ENCODE data around the gene HLTF.

HLTF gene

GRCh38 chr3:149115114-149115513 lies 28.8 kb upstream of the HLTF start:
- no peaks in the 10 kb centered on the region for H4K20me1 ChIP-seq (ENCODE audit: insufficient read depth, low read length)
- H3K9me3 ChIP-seq (replicated peaks; ENCODE audit: insufficient read depth, low read length), result no peaks in the 10 kb centered on the region
- no peak overlapping the region for H3K9ac ChIP-seq (ENCODE audit: low read length)
- no peak overlapping the region for H3K27ac ChIP-seq (ENCODE audit: low read length)
- no peaks in the 10 kb centered on the region for H3K27me3 ChIP-seq (replicated peaks; ENCODE audit: insufficient read depth, low read length)
- H3K79me2 ChIP-seq (ENCODE audit: low read length), result no peaks in the 10 kb centered on the region
- H3K4me3 ChIP-seq (ENCODE audit: low read length), result no peak overlapping the region
- no peak overlapping the region for H2AFZ ChIP-seq (ENCODE audit: low read length)
- DNase-seq, result no peak
- no peaks in the 10 kb centered on the region for H3K36me3 ChIP-seq (replicated peaks; ENCODE audit: insufficient read depth, low read length)
- H3K4me1 ChIP-seq (ENCODE audit: low read length), result 0 out of 2 replicates have a peak, but pooled peaks cover 5% of the 10 kb centered on the region
- H3K9me2 ChIP-seq (replicated peaks; ENCODE audit: insufficient read depth, low read length), result no peaks in the 10 kb centered on the region
- no peaks in the 10 kb centered on the region for H3F3A ChIP-seq (ENCODE audit: insufficient read depth, low read length)
- H3K4me2 ChIP-seq (ENCODE audit: low read depth, low read length), result no peak overlapping the region
- TF ChIP-seq EZH2 (optimal IDR thresholded peaks at IDR 0.05; ENCODE audit: low read depth, low read length), result no peak
- TF ChIP-seq, protein P1, sequence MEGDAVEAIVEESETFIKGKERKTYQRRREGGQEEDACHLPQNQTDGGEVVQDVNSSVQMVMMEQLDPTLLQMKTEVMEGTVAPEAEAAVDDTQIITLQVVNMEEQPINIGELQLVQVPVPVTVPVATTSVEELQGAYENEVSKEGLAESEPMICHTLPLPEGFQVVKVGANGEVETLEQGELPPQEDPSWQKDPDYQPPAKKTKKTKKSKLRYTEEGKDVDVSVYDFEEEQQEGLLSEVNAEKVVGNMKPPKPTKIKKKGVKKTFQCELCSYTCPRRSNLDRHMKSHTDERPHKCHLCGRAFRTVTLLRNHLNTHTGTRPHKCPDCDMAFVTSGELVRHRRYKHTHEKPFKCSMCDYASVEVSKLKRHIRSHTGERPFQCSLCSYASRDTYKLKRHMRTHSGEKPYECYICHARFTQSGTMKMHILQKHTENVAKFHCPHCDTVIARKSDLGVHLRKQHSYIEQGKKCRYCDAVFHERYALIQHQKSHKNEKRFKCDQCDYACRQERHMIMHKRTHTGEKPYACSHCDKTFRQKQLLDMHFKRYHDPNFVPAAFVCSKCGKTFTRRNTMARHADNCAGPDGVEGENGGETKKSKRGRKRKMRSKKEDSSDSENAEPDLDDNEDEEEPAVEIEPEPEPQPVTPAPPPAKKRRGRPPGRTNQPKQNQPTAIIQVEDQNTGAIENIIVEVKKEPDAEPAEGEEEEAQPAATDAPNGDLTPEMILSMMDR (IDR thresholded peaks at IDR 0.05; ENCODE audit: low read length), result no peak
- TF ChIP-seq EZH2phosphoT487 (IDR thresholded peaks at IDR 0.05; ENCODE audit: low read length), result no peak

DNA sequence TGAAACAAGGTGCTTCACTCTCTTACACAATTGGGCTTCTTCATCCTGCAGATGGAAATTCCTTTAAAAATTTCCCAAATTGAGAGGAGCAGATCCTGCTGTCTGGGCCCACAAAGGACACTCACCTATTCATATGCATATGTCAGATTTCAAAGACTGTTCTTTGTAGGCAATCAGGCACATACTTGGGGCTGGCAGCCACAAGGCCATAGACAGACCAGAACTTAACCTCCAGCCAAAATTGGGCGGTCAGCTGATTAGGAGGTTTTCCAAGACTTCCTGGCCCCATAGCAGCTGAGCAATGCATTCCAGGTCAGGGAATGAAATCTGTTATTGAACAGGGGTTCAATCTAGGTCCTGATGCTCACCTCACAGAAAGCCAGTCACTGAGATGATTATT lies 28.1 kb upstream of the HLTF start:
- 0 out of 2 replicates have a peak, but pooled peaks cover 5% of the 10 kb centered on the region for H3K4me1 ChIP-seq (ENCODE audit: low read length)
- H3K9me2 ChIP-seq (replicated peaks; ENCODE audit: insufficient read depth, low read length), result no peaks in the 10 kb centered on the region
- H3K4me2 ChIP-seq (ENCODE audit: low read depth, low read length), result no peak overlapping the region
- TF ChIP-seq EZH2 (optimal IDR thresholded peaks at IDR 0.05; ENCODE audit: low read depth, low read length), result no peak
- no peak for TF ChIP-seq EZH2phosphoT487 (IDR thresholded peaks at IDR 0.05; ENCODE audit: low read length)
- TF ChIP-seq, protein P1 (IDR thresholded peaks at IDR 0.05; ENCODE audit: low read length), result no peak
- H3K27ac ChIP-seq (ENCODE audit: low read length), result no peak overlapping the region
- H4K20me1 ChIP-seq (ENCODE audit: insufficient read depth, low read length), result no peaks in the 10 kb centered on the region
- no peaks in the 10 kb centered on the region for H3K36me3 ChIP-seq (replicated peaks; ENCODE audit: insufficient read depth, low read length)
- no peak overlapping the region for H3K9ac ChIP-seq (ENCODE audit: low read length)
- DNase-seq, result no peak
- no peaks in the 10 kb centered on the region for H3K79me2 ChIP-seq (ENCODE audit: low read length)
- no peak overlapping the region for H3K4me3 ChIP-seq (ENCODE audit: low read length)
- H3F3A ChIP-seq (ENCODE audit: insufficient read depth, low read length), result no peaks in the 10 kb centered on the region
- H3K9me3 ChIP-seq (replicated peaks; ENCODE audit: insufficient read depth, low read length), result no peaks in the 10 kb centered on the region
- no peaks in the 10 kb centered on the region for H3K27me3 ChIP-seq (replicated peaks; ENCODE audit: insufficient read depth, low read length)
- H2AFZ ChIP-seq (ENCODE audit: low read length), result no peak overlapping the region

- Histone ChIP-seq H3K9me2 (replicated peaks; ENCODE audit: insufficient read depth, low read length) (no peaks in the 10 kb centered on the region), H3K9me3 (replicated peaks; ENCODE audit: insufficient read depth, low read length) (no peaks in the 10 kb centered on the region), H4K20me1 (ENCODE audit: insufficient read depth, low read length) (no peaks in the 10 kb centered on the region), H3F3A (ENCODE audit: insufficient read depth, low read length) (no peaks in the 10 kb centered on the region), H3K27ac (ENCODE audit: low read length) (no peak overlapping the region), H2AFZ (ENCODE audit: low read length) (no peak overlapping the region), H3K79me2 (ENCODE audit: low read length) (no peaks in the 10 kb centered on the region), H3K4me2 (ENCODE audit: low read depth, low read length) (no peak overlapping the region), H3K36me3 (replicated peaks; ENCODE audit: insufficient read depth, low read length) (no peaks in the 10 kb centered on the region), H3K9ac (ENCODE audit: low read length) (no peak overlapping the region), H3K27me3 (replicated peaks; ENCODE audit: insufficient read depth, low read length) (no peaks in the 10 kb centered on the region), H3K4me1 (ENCODE audit: low read length) (no peaks in the 10 kb centered on the region), H3K4me3 (ENCODE audit: low read length) (no peak overlapping the region)
- no peak for DNase-seq
- no peak for TF ChIP-seq EZH2phosphoT487 (IDR thresholded peaks at IDR 0.05; ENCODE audit: low read length)
- no peak for TF ChIP-seq EZH2 (optimal IDR thresholded peaks at IDR 0.05; ENCODE audit: low read depth, low read length)
- TF ChIP-seq, protein P1 (IDR thresholded peaks at IDR 0.05; ENCODE audit: low read length), result no peak
Measured at GRCh38 chr3:149104484-149104883, 18.2 kb upstream of the HLTF start.
